T-helper 1 cell (primary cell): ENCODE results near the gene IGFL2.
"Not testable (repeated sequence)": the region's sequence is repeated elsewhere in the genome, so short reads cannot be mapped to it uniquely, and the experiment has no call there.

Source experiments
- DNase-seq, 5 donors: peaks; one replicate each; pipeline ENCODE4 v3.0.0-alpha.2; 2012 to 2020

IGFL2 gene

DNA sequence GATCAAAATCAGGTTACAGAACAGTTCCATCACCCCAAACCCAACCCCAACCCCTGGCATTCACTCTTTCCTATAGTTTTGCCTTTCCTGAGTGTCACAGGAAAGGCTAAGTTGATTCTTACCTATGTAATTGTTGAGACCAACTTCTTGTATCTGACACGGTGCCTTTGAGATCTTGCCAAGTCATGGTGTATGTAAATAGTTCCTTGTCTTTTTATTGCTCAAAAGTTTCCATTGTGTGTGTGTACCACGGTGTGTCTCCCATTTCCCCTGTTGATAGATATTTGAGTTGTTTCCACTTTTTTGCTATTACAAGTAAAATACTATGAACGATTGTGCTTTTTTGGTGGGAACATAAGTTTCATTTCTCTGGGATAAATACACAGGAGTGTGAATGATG lies 3.3 kb upstream of the IGFL2 start:
- DNase-seq: no peak

DNA sequence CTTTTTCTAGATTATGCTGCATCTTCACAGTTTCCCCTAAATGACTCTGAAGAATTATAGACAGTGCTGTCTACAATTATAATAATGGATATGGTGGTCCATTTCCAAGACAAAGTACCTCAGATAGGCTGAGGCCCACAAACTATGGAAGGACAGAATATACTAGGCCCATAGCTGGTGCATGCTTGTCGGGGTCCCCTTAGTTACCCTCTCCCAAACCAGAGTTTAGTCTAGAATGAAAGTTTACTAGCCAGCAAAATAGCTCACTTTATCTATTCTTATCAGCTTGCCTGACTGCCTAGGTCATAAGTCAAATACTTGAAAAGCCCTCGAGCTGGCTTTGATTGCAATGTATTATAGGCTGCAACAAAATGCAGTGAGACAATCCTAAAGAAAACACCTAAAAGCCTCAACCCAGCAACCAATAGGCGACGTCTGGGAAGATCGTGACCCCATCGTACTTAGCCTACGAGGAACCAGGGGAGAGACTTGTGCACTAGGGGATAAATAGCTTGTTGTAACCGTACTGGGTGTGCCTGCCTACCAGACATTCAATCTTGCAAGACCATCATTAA lies 785 bp upstream of the IGFL2 start:
- DNase-seq: no peak

DNA sequence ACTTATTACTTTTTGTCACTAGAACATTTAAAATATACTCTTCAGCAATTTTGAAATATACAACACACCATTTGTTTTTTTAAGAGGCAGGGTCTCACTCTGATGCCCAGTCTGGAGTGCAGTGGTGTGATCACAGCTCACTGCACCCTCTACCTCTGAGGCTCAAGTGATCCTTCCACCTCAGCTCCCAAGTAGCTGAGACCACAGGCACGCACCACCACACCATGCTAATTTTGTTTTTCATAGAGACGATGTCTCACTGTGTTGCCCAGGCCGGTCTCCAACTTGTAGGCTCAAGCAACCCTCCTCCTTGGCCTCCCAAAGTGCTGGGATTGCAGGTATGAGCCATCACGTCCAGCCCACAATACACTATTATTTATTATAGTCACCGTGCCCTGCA lies 2.6 kb downstream of the IGFL2 start:
- no peak for DNase-seq

DNA sequence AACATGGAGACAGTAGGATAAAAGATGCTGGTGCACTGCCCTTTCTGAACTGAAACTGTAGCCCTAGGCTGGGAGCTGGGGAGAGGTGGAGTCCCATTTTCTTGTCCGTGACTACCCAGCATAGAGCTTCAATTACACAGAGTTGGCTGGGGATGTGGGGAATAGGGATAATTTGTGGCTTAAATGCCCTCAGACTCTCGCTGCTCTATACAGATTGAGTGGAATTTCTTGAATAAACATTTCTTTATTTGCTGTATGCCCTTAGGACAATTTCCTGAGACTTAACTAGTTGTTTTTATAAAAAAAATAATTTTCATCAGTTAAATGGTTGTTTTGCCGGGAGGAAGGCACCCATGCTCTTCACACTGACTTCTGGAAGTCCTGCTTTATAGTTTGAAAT lies 7.2 kb downstream of the IGFL2 start:
- no peak for DNase-seq

DNA sequence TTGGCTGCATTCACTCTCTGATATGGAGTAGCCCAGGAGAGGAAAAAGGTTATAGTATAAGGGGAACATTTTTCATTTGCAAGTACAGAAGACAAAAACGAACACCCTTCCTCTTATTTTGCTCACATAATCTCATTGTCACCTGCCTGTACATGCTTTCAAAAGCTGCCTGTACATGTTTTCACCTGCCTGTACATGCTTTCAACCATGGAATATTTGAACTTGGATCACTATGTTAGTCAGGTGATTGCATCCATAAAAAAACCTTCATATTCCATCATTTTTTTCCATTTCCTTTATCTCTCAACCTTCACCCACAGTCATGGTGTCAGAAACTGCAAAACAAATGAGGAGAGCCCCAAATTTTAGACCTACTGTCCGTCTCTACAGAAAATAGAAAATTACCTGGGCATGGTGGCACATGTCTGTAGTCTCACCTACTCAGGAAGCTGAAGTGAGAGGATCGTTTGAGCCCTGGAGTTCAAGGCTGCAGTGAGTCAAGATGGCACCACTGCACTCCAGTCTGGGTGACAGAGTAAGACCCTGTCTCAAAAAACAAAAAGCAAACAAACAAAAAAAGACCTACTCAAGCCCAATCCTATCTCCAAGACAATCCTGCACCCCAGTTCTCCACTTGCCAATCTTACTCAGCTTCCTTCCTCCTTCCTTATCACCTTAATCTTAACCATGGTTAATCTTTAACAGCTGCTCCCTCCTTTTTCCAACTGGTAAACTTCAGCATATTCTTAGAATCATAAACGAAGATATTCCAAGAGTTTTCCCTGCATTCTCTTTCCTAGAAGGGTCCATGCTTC lies 11.6 kb downstream of the IGFL2 start:
- no peak for DNase-seq

DNA sequence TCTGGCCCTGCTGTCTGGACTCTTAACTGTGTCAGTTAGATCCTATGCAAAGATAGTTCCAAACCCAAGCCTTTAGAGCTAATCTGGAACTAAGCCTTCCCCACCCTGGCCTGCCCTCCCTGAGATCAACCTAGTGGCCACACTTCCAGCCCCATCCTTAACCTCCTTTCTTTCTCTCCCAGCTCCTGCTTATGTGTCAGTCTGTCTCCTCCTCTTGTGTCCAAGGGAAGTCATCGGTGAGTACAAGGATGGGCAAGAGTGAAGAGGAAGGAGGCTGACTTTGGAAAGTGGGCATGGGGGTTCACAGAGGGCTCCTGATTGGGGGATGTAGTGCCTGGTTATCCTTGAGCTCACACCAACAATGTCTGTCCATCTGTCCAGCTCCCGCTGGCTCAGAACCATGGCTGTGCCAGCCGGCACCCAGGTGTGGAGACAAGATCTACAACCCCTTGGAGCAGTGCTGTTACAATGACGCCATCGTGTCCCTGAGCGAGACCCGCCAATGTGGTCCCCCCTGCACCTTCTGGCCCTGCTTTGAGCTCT lies 12.3 kb downstream of the IGFL2 start:
- no peak for DNase-seq

DNA sequence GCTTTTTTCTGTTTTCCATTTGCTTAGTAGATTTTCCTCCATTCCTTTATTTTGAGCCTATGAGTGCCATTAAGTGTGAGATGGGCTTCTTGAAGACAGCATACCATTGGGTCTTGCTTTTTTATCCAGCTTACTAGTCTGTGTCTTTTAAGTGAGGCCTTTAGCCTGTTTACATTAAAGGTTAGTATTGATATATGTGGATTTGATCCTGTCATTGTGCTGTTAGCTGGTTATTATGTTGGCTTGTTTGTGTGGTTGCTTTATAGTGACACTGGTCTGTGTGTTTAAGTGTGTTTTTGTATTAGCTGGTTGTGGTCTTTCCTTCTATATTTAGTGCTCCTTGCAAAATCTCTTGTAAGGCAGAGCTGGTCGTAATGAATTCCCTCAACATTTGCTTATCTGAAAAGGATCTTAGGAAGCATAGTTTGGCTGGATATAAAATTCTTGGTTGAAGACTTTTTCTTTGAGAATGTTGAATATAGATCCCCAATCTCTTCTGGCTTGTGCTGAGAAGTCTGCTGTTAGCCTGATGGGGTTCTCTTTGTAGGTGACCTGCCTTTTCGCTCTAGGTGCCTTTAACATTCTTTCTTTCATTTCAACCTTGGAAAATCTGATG lies 13.7 kb downstream of the IGFL2 start:
- DNase-seq: not testable (repeated sequence)

DNA sequence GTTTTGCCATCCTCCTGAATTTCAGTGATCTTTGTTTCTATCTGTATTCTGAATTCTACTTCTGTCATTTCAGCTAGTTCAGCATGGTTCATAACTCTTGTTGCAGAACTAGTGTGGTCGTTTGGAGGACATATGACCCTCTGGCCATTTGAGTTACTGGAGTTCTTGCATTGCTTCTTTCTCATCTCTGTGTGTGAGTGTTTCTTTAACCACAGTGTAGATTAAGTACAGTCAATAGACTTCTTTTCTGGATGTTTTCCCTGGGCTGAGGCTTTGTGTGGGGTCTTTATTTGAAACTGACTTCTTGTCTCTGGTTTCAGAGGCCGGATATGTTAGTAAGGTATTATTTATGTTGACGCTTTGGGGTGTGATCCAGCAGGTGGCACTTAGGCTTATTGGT lies 14.7 kb downstream of the IGFL2 start:
- DNase-seq: no peak

DNA sequence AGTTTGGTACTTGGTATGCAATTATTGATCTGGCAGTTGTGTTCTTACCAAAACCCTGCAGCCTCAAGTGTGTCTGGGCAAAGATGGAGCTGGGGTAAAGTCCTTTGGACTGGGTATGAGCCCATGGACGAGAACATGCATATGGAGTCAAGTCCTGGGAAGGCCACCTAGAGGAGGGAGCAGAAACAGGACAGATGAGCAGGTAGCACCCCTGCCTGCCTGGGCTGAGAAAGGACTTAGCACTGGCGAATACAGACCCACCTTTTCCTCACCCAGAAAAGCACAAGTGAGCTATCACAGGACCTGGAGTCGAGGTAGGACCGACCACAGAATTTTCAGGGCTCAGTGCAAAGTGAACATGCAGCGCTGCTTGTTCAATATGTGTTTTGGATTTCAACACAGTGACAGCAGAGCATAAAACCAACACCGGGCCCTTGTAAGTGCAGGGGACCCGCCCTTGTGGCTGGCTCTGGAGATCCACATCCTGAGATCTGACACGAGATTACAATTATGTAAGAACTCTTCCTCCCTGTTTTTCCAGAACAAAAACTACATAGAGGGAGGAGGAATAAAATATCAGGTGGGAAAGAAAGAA lies 25.9 kb downstream of the IGFL2 start:
- no peak for DNase-seq

DNA sequence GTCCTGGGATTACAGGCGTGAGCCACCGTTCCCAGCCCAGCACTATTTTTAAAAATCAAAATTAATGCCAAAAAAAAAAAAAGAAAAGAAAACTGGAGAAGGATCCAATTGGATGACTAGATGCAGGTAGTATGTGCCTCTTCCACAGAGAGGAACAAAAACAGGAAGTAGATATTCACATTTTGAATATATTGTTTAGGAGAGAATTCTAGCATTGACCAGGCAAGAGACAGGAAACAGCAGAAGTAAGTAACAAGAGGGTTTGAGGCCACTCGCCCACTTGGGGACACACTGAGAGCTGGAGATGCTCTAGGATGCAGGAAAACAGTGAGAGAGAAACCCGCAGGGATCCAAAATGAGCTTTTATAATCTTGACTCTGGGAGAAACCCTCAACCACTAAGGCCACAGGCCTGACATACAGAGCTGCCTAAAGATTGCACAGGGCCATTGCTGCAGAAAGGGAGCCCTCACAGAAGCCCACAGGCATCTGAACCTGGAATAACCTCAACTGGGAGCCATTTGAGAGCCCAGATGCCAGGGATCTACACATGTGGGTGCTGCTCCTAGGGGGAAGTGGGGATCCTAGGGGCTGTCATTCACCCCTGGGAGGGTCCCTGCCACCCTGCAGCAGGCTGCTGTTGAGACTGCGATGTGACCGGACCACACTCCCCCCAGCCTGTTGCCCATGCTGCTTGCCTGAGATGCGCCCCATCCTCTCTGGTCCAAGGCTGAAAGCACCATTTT lies 28.2 kb downstream of the IGFL2 start:
- DNase-seq: no peak

DNA sequence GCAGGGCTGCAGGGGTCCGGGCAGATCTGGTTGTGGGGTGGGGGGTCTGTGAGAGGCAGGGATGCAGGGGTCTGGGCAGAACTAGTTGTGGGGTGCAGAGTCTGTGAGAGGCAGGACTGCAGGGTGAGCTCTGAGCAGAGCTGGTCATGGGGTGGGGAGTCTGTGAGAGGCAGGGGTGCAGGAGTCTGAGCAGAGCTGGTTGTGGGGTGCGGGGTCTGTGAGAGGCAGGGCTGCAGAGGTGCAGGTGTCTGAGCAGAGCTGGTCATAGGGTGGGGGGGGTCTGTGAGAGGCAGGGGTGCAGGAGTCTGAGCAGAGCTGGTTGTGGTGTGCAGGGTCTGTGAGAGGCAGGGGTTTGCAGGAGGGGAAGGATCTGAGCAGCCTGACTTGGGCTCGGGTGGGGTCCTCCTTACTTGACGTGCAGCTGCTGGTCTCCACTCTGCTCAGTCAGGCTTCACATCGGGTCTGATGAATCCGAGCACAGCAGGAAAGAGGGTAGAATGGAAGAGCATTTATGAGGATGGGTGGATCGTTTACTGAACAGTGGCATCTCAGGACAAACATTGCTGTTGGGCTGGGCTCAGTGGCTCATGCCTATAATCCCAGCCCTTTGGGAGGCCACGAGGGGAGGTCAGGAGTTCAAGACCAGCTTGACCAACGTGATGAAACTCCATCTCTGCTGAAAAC lies 31.2 kb downstream of the IGFL2 start:
- DNase-seq: no peak

DNA sequence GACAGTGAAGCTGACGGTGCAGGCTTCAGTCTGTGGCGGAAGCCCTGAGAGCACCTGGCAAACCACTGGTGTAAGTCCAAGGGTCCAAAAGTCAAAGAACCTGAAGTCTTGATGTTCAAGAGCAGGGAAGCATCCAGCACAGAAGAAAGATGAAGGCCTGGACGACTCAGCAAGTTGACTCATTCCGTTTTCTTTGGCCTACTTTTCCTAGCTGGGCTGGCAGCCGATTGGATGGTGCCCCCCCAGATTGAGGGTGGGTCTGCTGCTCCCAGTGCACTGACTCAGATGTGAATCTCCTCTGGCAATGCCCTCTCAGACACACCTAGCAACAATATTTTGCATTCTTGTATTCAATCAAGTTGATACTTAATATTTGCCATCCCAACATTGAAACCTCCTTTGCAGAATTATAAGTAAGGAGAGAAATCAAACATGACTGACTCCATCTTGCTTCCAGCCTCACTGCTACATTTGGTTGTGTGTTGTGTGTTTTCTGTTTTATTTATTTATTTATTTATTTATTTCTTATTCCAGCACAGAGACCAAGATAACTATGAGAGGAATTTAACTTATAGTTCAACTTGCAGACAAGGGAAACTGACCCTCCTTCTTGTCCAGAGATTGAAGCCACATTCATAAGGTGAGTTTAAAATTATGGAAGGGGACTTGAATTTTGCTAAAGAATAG lies 32.8 kb downstream of the IGFL2 start:
- DNase-seq: no peak

DNA sequence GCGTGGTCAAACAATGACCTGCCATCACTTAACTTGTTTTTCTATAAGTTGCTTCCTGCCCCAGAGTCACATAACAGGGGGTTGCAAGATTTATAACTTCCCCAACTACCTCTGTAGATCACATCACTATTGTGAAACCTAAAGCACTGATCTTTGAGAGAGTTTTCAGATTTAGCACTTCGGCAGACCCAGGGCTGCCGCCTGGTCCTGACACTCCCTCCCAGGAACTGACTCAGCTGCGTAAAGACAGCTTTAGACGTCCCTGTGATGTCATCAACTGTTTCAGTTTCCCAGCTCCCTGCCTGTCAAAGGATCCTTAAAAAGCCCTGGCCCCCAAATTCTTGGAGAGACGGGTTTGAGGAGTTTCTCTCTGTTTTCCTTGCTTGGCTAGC lies 33.3 kb downstream of the IGFL2 start:
- DNase-seq: peak in 1 of 5 donors; percentile 11

DNA sequence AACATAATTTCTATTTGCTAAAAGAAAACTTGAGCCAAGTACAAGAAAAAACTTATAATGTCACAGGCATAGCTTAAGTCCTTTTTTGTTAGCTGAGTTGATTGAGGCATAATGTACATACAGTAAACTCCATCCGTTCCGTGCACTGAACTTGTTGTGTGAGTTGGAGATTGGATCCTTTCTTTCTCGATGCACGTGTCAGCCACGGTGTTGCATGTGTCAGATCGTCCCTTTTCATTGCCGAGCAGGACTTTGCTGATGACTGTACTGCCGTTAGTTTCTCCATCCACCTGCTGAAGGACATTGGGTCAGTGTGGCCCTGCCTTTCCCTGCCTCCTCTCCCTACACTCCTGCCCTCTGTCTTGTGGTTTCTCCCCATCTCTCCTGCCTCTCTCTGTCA lies 34.4 kb downstream of the IGFL2 start:
- DNase-seq: no peak

DNA sequence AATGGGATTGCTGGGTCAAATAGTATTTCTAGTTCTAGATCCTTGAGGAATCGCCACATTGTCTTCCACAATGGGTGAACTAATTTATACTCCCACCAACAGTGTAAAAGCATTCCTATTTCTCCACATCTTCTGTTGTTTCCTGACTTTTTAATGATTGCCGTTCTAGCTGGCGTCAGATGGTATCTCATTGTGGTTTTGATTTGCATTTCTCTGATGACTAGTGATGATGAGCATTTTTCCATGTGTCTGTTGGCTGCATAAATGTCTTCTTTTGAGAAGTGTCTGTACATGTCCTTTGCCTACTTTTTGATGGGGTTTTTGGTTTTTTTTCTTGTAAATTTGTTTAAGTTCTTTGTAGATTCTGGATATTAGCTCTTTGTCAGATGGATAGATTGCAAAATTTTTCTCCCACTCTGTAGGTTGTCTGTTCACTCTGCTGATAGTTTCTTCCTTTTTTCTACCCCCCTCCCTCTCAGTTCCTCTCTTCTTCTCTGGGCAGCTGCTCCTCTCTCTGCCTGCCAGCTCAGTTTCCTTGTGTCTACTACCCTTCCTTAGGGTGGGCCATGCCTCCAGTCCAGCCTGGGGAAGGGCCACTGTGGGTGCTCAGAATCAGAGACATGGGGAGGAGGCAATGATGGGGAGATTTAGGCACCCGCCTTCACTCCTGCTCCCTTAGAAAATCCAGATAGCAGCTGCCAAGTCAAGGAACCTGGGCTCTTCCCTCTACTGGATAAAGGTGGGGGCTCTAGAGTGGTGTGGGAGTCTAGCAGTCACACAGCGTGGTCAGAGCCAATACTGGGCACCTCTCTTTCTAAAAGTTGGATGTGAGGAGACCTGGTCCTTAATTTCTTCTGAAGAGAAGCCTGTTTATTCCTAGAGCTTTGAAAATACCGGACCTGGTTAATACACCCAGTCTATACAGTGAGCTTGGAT lies 37.0 kb downstream of the IGFL2 start:
- not testable (repeated sequence) for DNase-seq

DNA sequence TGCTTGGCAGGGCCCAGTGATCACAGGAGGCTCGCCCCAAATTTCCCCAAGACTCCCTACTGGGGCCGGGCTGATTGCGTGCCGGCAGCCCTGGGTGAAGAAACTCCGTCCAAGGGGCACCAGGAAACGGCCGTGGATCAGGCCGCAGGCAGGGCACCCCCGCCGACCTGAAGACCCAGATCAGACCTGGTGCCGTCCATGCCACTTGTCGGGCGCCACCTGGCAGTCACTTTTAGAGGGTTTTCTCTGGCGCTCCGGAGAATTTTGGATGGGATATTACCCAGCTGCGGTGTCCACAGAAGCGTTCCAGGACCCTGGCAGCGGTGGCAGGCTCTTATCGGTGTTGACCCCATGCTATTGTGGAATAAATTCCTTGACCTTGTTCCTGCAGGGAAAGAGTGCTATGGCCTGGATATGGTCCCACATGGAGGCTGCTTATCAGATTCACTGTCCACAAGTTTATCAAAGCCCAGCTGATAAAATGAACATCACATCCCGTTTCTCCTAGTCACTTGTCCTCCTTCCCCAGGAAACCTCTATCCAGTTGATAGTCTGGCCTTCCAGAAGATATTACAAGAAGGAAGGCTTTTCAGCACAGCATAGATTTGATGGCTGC lies 38.2 kb downstream of the IGFL2 start:
- DNase-seq: no peak

DNA sequence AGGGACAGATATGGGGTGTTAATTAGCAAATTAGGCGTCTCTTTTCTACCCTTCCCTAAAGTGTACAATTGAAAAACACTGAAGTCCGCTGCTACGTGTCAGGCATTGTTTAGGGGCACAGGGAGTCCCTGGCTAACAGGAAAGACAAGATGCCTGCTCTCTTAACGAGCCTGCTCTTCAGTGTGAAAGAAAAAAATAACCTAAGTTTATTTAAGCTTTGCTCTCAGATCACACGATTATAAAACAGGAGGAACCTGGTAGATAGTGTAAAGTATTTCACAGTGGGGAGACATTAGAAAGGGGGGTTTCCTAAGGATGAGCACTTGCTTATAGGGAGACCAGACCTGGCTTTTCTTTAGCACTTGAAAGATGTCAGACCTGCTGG lies 38.7 kb downstream of the IGFL2 start:
- no peak for DNase-seq

DNA sequence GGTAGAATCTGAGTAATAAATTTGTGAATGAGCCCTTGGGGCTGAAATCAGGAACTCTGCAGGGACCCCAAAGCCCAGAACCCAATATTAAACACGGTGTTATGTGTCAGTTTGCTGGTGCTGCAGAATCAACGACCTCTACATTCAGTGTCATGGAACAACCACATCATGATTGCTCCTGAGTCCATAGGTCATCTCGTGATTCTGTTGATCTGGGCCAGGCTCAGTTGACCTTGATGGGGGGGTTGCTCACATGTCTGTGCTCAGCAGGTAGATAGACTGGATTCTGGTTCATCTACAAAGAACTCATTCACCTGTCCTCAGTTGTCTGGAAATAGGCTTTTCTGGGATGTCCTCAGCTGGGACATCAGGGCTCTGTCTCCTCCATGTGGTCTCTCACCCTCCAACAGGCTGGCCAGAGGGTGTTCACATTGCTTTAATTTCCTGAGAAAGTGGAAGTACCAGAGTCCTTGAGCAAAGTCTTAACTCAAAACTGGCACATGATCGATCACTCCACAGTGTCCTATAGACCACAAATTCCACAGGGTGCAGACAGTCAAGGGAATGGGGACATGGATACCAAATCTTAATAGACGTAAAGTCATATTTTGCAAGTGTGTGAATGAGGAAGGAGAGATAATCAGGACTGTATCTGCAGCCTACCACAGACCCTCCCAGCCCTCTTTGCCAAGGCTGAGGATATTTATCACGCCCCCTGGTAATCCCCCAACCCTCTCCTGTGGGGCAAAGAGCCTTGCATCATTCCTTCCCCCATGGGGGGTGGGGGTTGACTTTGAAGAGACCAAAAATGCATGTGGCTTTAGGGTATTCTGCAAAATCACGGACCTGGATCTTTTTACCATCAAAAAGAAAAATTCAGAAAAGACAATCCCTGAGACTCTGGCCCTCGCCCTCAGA lies 42.2 kb downstream of the IGFL2 start:
- DNase-seq: no peak

DNA sequence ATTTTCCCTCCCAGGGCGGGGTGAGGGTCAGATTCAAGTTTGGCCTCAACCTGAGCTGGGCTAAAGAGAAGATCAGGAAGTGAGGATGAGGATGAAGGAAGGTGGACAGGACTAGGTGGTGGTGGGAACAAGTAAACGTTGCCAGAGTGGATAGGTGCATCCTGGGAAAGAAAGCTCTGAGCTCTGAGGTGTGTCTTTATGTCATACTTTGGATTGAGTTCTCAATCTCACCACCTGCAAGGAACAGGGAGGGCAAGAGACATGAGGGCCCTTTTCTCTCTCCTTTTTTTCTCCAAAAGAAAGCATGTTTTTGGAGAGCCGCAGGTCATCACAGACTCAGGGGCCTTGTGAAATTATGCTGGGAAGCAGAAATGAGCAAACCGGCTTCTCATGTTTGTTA lies 43.3 kb downstream of the IGFL2 start:
- no peak for DNase-seq
